ENCODE results near the gene ASS1.

DNA sequence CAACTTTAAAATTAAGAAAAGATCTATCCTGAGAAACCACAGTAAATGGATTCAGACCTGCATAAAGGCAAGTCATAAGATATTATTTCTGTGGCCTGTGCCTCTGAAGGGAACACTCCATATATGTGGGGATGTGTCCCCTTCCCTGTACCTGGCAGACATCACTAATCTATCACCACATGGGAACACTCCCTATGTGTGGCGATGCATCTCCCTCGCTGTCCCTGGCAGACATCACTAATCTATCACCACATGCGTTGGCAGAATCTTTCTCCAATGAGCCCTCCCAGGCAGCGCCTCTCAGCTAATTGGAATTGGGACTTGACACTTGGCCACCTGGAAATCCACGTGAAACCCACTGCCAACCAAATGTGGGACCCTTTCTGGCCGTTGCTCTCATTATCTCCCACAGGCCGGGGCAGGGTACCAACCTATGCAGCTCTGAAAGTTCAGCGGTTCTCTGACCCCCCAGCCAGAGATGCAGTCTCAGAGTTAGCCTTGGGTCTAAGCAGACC is 25.2 kb upstream of the ASS1 start:
- TF ChIP-seq, protein P1, sequence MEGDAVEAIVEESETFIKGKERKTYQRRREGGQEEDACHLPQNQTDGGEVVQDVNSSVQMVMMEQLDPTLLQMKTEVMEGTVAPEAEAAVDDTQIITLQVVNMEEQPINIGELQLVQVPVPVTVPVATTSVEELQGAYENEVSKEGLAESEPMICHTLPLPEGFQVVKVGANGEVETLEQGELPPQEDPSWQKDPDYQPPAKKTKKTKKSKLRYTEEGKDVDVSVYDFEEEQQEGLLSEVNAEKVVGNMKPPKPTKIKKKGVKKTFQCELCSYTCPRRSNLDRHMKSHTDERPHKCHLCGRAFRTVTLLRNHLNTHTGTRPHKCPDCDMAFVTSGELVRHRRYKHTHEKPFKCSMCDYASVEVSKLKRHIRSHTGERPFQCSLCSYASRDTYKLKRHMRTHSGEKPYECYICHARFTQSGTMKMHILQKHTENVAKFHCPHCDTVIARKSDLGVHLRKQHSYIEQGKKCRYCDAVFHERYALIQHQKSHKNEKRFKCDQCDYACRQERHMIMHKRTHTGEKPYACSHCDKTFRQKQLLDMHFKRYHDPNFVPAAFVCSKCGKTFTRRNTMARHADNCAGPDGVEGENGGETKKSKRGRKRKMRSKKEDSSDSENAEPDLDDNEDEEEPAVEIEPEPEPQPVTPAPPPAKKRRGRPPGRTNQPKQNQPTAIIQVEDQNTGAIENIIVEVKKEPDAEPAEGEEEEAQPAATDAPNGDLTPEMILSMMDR (IDR thresholded peaks at IDR 0.05), result no peak
- TF ChIP-seq EP300 (IDR thresholded peaks at IDR 0.05) (no peak), POLR2A (IDR thresholded peaks at IDR 0.05) (no peak)
